HG03571 (cell line): ENCODE results near the gene AKT2.

Experiments used
- ATAC-seq: cut with Tn5 transposase; IDR thresholded peaks from one replicate; pipeline ENCODE4 v1.9.1; 2021; ENCODE audit not compliant: unreplicated experiment

AKT2 gene

GRCh38 chr19:40302224-40303011 is 17.3 kb upstream of the AKT2 start:
- ATAC-seq: no peak

GRCh38 chr19:40300668-40301067 is 15.5 kb upstream of the AKT2 start:
- no peak for ATAC-seq

GRCh38 chr19:40298026-40298425 is 12.9 kb upstream of the AKT2 start:
- no peak for ATAC-seq

- ATAC-seq: no peak
Measured at GRCh38 chr19:40294560-40294959, 9.4 kb upstream of the AKT2 start.

- ATAC-seq: no peak
Measured at GRCh38 chr19:40286971-40287421, 1.9 kb upstream of the AKT2 start.

GRCh38 chr19:40286235-40286970 is 1.3 kb upstream of the AKT2 start:
- no peak for ATAC-seq

- peak; percentile 80 for ATAC-seq
Measured at GRCh38 chr19:40285353-40286234, 449 bp upstream of the AKT2 start.

GRCh38 chr19:40284251-40284500 is 969 bp downstream of the AKT2 start:
- ATAC-seq: no peak

- ATAC-seq: no peak
Measured at GRCh38 chr19:40283414-40284250, 1.5 kb downstream of the AKT2 start.

GRCh38 chr19:40282920-40283319 is 2.2 kb downstream of the AKT2 start:
- no peak for ATAC-seq

GRCh38 chr19:40282209-40282580 is 3.0 kb downstream of the AKT2 start:
- ATAC-seq: no peak

GRCh38 chr19:40281381-40282208 is 3.5 kb downstream of the AKT2 start:
- no peak for ATAC-seq

- no peak for ATAC-seq
Measured at GRCh38 chr19:40280608-40281221, 4.4 kb downstream of the AKT2 start.

GRCh38 chr19:40279761-40280607 is 5.2 kb downstream of the AKT2 start:
- ATAC-seq: no peak

- no peak for ATAC-seq
Measured at GRCh38 chr19:40279120-40279551, 6.0 kb downstream of the AKT2 start.

GRCh38 chr19:40278361-40279035 is 6.6 kb downstream of the AKT2 start:
- no peak for ATAC-seq

- no peak for ATAC-seq
Measured at GRCh38 chr19:40277356-40278059, 7.6 kb downstream of the AKT2 start.
